ENCODE results near the gene KCNIP4.

DNA sequence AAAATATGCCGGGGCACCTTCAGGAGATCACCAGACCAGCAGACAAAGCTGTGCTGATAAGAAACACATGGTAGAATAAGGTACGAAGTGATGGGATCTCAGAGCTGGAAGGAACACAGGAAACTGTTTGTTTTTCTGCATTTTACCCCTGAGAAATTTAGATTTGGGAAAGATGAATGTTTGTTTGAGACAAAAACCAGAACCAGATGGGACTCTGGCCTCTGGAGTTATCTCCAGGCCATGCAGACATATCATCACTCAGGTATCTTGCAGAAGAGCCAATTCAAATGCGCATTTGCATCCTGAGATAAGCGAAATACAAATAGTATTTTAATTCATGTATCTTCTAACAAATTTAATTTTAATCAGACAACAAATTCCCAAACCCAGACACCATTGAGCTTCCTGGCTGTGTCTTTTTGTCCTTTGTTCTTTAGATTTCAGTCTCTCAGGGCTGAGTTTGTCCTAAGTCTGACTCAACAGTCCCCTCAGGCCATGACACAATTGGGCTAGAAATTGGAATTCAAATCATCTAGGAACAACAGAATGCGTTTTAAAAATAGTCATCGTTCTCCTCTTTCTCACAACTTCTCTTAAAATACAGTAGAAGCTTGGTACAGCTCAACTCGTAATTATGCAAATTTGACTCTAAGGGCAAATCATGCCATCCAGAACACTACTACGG is 1089.3 kb downstream of the KCNIP4 start:
- TF ChIP-seq POLR2A (IDR thresholded peaks at IDR 0.05; ENCODE audit: low read depth), result no peak
- TF ChIP-seq, protein P1, sequence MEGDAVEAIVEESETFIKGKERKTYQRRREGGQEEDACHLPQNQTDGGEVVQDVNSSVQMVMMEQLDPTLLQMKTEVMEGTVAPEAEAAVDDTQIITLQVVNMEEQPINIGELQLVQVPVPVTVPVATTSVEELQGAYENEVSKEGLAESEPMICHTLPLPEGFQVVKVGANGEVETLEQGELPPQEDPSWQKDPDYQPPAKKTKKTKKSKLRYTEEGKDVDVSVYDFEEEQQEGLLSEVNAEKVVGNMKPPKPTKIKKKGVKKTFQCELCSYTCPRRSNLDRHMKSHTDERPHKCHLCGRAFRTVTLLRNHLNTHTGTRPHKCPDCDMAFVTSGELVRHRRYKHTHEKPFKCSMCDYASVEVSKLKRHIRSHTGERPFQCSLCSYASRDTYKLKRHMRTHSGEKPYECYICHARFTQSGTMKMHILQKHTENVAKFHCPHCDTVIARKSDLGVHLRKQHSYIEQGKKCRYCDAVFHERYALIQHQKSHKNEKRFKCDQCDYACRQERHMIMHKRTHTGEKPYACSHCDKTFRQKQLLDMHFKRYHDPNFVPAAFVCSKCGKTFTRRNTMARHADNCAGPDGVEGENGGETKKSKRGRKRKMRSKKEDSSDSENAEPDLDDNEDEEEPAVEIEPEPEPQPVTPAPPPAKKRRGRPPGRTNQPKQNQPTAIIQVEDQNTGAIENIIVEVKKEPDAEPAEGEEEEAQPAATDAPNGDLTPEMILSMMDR (IDR thresholded peaks at IDR 0.05), result no peak
- no peak for TF ChIP-seq POLR2AphosphoS5 (IDR thresholded peaks at IDR 0.05)
- TF ChIP-seq EP300 (IDR thresholded peaks at IDR 0.05), result no peak

Measured in esophagus muscularis mucosa (tissue), 4 donors.